Keratinocyte (primary cell): ENCODE measurements around the gene MGAT5B. TPM values are rescaled to one million over a fixed set of nuclear protein-coding genes. Genes with fewer than 3 reads are reported as not detected.

Experiments
- DNase-seq: peaks from one replicate; pipeline ENCODE4 v3.0.0-alpha.2; 2011; ENCODE audit warnings: low read depth, missing footprints, low spot score
- FAIRE-seq: peaks from 2 replicates; lab custom pipeline; 2011; peaks lifted over from hg19 to GRCh38; lab: Jason Lieb, UNC
- H2AFZ ChIP-seq: 2 replicates; pipeline ENCODE4 v1.6.0; 2012; ENCODE audit warnings: low read length, control low read depth, inconsistent platforms; ENCODE audit not compliant: control insufficient read depth
- H3K27ac ChIP-seq: 2 replicates; pipeline ENCODE4 v1.5.1; 2011; ENCODE audit warnings: low read length; ENCODE audit not compliant: control insufficient read depth, insufficient read depth
- H3K27me3 ChIP-seq: 3 replicates; pipeline ENCODE4 v1.6.0; 2011; ENCODE audit warnings: low read length; ENCODE audit not compliant: control insufficient read depth, insufficient read depth; ENCODE audit errors: extremely low read depth
- H3K36me3 ChIP-seq, 2 experiments: 2 replicates in 1 of 2; 3 replicates in 1 of 2; pipeline ENCODE4 v1.5.1; 2011; ENCODE audit warnings: low read length in 2 of 2, mild to moderate bottlenecking in 1 of 2; ENCODE audit not compliant: control insufficient read depth in 2 of 2, insufficient read depth in 2 of 2; ENCODE audit errors: extremely low read depth in 1 of 2
- H3K4me1 ChIP-seq: 3 replicates; pipeline ENCODE4 v1.5.1; 2011; ENCODE audit warnings: low read length; ENCODE audit not compliant: control insufficient read depth, insufficient read depth; ENCODE audit errors: extremely low read depth
- H3K4me2 ChIP-seq: 3 replicates; pipeline ENCODE4 v1.6.0; 2011; ENCODE audit warnings: low read depth, low read length; ENCODE audit not compliant: control insufficient read depth, insufficient read depth; ENCODE audit errors: extremely low read depth
- H3K4me3 ChIP-seq, 3 experiments: fragments of 200-600 bp in 1 of 3; sonication (generic) in 1 of 3; 2 replicates in 2 of 3; 3 replicates in 1 of 3; pipeline ENCODE4 v1.5.1; 2011 to 2016; ENCODE audit warnings: low read length in 3 of 3, mild to moderate bottlenecking in 3 of 3, control low read depth in 2 of 3, inconsistent platforms in 1 of 3, low read depth in 1 of 3, mixed read lengths in 1 of 3, mixed run types in 1 of 3, moderate library complexity in 1 of 3; ENCODE audit not compliant: control insufficient read depth in 2 of 3, insufficient read depth in 2 of 3; ENCODE audit errors: extremely low read depth in 1 of 3
- H3K79me2 ChIP-seq: 2 replicates; pipeline ENCODE4 v1.6.0; 2012; ENCODE audit warnings: low read length; ENCODE audit not compliant: control insufficient read depth, insufficient read depth
- H3K9ac ChIP-seq: 3 replicates; pipeline ENCODE4 v1.6.0; 2011; ENCODE audit warnings: low read length; ENCODE audit not compliant: control insufficient read depth, insufficient read depth; ENCODE audit errors: extremely low read depth
- H3K9me1 ChIP-seq: 3 replicates; pipeline ENCODE4 v1.6.0; 2011; ENCODE audit warnings: low read length; ENCODE audit not compliant: control insufficient read depth, insufficient read depth; ENCODE audit errors: extremely low read depth
- H3K9me3 ChIP-seq: 2 replicates; pipeline ENCODE4 v1.5.1; 2012; ENCODE audit warnings: low read depth, low read length; ENCODE audit not compliant: control insufficient read depth
- H4K20me1 ChIP-seq: 3 replicates; pipeline ENCODE4 v1.6.0; 2011; ENCODE audit warnings: low read length; ENCODE audit not compliant: control insufficient read depth, insufficient read depth; ENCODE audit errors: extremely low read depth
- EZH2 ChIP-seq: IDR thresholded peaks from one replicate; pipeline ENCODE4 v1.6.1; 2012; ENCODE audit warnings: inconsistent platforms, mild to moderate bottlenecking, low read length, moderate library complexity
- dilution Hi-C: fragments of 300-500 bp; cut with MboI; formaldehyde crosslinking; loops from one replicate; pipeline ENCODE4 v1.7.0; 2020; ENCODE audit warnings: low sequenced_read_pairs; ENCODE audit not compliant: extremely low pct_ligation_motif_present
- polyA plus RNA-seq, 5 experiments: library from polyadenylated mRNA; depleted of rRNA in 3 of 5; stranded (reverse) in 3 of 5; stranded (forward) in 1 of 5; unstranded in 1 of 5; fragments of >200 nt; gene quantifications; 1 replicate in 1 of 5; 2 replicates in 3 of 5; 3 replicates in 1 of 5; pipeline versions ENCODE4 v1.2.1 to v1.2.3, GENCODE V29; 2011 to 2012; ENCODE audit warnings: missing spikeins in 2 of 5, low read depth in 1 of 5, low replicate concordance in 1 of 5
- TF ChIP-seq, protein P1 (sequence below), 3 experiments: IDR thresholded peaks in 1 of 3; conservative IDR thresholded peaks in 1 of 3; optimal IDR thresholded peaks in 1 of 3; 2 replicates in 2 of 3; 3 replicates in 1 of 3; pipeline versions ENCODE3 to v1.5.1; 2011; ENCODE audit warnings: low read length in 3 of 3, mild to moderate bottlenecking in 3 of 3, moderate library complexity in 2 of 3, control low read depth in 1 of 3, inconsistent platforms in 1 of 3; ENCODE audit not compliant: insufficient read depth in 2 of 3; ENCODE audit errors: extremely low read depth in 1 of 3

The MGAT5B gene
- polyA plus RNA-seq, 1 donor (not counting 4 experiments of a cell fraction or from before 2014, with no cell fraction given) = 0.29 TPM

DNA sequence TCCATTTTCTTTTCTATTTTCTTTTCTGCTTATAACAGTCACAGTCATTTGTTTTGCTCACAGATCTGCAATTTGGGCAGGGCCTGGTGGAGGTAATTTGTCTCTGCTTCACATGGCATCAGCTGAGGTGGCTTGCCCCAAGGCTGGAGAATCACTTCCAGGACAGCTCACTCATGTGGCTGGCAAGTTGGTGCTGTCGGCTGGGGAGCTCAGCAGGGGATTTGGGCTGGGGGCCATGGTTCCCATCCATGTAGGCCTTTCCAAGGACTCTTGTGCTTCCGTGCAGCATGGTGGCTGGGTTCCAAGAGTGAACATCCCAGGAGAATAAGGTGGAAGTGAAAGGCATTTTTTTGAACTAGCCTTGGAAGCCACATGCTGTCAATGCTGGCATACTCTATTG lies 85.7 kb downstream of the MGAT5B start:
- H3K4me3 ChIP-seq = no peak overlapping the region
- TF ChIP-seq, protein P1, sequence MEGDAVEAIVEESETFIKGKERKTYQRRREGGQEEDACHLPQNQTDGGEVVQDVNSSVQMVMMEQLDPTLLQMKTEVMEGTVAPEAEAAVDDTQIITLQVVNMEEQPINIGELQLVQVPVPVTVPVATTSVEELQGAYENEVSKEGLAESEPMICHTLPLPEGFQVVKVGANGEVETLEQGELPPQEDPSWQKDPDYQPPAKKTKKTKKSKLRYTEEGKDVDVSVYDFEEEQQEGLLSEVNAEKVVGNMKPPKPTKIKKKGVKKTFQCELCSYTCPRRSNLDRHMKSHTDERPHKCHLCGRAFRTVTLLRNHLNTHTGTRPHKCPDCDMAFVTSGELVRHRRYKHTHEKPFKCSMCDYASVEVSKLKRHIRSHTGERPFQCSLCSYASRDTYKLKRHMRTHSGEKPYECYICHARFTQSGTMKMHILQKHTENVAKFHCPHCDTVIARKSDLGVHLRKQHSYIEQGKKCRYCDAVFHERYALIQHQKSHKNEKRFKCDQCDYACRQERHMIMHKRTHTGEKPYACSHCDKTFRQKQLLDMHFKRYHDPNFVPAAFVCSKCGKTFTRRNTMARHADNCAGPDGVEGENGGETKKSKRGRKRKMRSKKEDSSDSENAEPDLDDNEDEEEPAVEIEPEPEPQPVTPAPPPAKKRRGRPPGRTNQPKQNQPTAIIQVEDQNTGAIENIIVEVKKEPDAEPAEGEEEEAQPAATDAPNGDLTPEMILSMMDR (optimal IDR thresholded peaks at IDR 0.05 in 1 of 3, IDR thresholded peaks at IDR 0.05 in 1 of 3, conservative IDR thresholded peaks at IDR 0.05 in 1 of 3; ENCODE audit: extremely low read depth in 1 of 3, insufficient read depth in 2 of 3, low read length in 3 of 3) = no peak
- TF ChIP-seq EZH2 = no peak
- dilution Hi-C loops = no loop called here
- no peaks in the 10 kb centered on the region for H4K20me1 ChIP-seq
- no peak for DNase-seq
- H2AFZ ChIP-seq = no peak overlapping the region
- FAIRE-seq = no peak
- H3K27ac ChIP-seq = no peak overlapping the region
- no peak overlapping the region for H3K9ac ChIP-seq
- no peaks in the 10 kb centered on the region for H3K36me3 ChIP-seq
- peaks cover 29% of the 10 kb centered on the region for H3K27me3 ChIP-seq
- H3K4me2 ChIP-seq = no peak overlapping the region
- no peaks in the 10 kb centered on the region for H3K9me1 ChIP-seq
- no peaks in the 10 kb centered on the region for H3K9me3 ChIP-seq
- H3K4me1 ChIP-seq = no peaks in the 10 kb centered on the region
- H3K79me2 ChIP-seq = no peaks in the 10 kb centered on the region

DNA sequence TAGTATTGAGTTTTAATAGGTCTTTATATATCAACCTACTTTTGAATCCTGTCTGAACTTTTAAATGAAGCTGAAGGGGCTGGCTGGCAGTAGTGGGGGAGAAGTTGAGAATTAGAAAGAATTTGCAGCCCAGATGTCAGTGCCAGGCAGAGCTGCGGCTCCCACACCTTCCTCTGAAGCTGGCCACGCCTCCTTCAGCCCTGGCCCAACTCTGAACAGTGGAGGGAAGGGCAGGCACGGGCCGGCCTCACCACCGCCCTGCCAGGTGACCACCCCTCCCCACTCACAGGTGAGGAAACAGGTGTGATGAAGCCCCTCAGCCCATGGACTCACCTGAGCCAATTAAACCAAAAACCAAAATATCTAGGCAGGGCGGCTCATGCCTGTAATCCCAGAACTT lies 87.0 kb downstream of the MGAT5B start:
- Histone ChIP-seq H3K4me3 (no peak overlapping the region), H3K79me2 (no peaks in the 10 kb centered on the region), H4K20me1 (no peaks in the 10 kb centered on the region), H3K27ac (no peak overlapping the region), H3K9ac (no peak overlapping the region), H3K36me3 (no peaks in the 10 kb centered on the region), H3K4me1 (no peaks in the 10 kb centered on the region), H3K9me3 (no peaks in the 10 kb centered on the region), H3K27me3 (peaks cover 21% of the 10 kb centered on the region), H2AFZ (no peak overlapping the region), H3K9me1 (no peaks in the 10 kb centered on the region), H3K4me2 (no peak overlapping the region)
- dilution Hi-C loops = no loop called here
- DNase-seq (no peak), FAIRE-seq (no peak)
- no peak for TF ChIP-seq EZH2
- TF ChIP-seq, protein P1 (optimal IDR thresholded peaks at IDR 0.05 in 1 of 3, IDR thresholded peaks at IDR 0.05 in 1 of 3, conservative IDR thresholded peaks at IDR 0.05 in 1 of 3; ENCODE audit: extremely low read depth in 1 of 3, insufficient read depth in 2 of 3, low read length in 3 of 3) = no peak
